Endothelial cell (in vitro differentiated cells): ENCODE results near the gene CBX8. TPM values are rescaled to one million over a fixed set of nuclear protein-coding genes. Genes with fewer than 3 reads are reported as not detected.

Experiments used
- DNase-seq: peaks from one replicate; pipeline ENCODE4 v3.0.0; 2021; ENCODE audit warnings: low spot score
- H3K27ac Mint-ChIP-seq: one replicate; pipeline ENCODE4 v1.8.0; 2021; ENCODE audit warnings: mixed read lengths, inconsistent platforms; ENCODE audit not compliant: unreplicated experiment
- H3K27me3 Mint-ChIP-seq: one replicate; pipeline ENCODE4 v1.8.0; 2021; ENCODE audit warnings: mild to moderate bottlenecking, moderate library complexity, mixed read lengths, inconsistent platforms; ENCODE audit not compliant: unreplicated experiment
- H3K36me3 Mint-ChIP-seq: one replicate; pipeline ENCODE4 v1.8.0; 2021; ENCODE audit warnings: mild to moderate bottlenecking, low read depth, mixed read lengths, inconsistent platforms; ENCODE audit not compliant: unreplicated experiment
- H3K4me1 Mint-ChIP-seq: one replicate; pipeline ENCODE4 v1.8.0; 2021; ENCODE audit warnings: mild to moderate bottlenecking, mixed read lengths, inconsistent platforms; ENCODE audit not compliant: unreplicated experiment
- H3K4me3 Mint-ChIP-seq: one replicate; pipeline ENCODE4 v1.8.0; 2021; ENCODE audit warnings: mild to moderate bottlenecking, mixed read lengths, inconsistent platforms; ENCODE audit not compliant: unreplicated experiment
- H3K9me3 Mint-ChIP-seq: one replicate; pipeline ENCODE4 v1.8.0; 2021; ENCODE audit warnings: mixed read lengths, inconsistent platforms; ENCODE audit not compliant: unreplicated experiment
- total RNA-seq: library from RNA; stranded (reverse); fragmentation: NEBNext Ultra II Directional; extraction: Animal tissue kit (Norgen Biotek cat#: 25700); gene quantifications from one replicate; pipeline ENCODE4 v1.2.1, GENCODE V29; 2021; ENCODE audit not compliant: unreplicated experiment
- TF ChIP-seq, protein P1 (sequence below): fragments of 200-600 bp; sonication (generic); IDR thresholded peaks from one replicate; pipeline ENCODE4 v1.5.0; 2021; ENCODE audit warnings: antibody characterized with exemption; ENCODE audit not compliant: unreplicated experiment

Gene CBX8
- total RNA-seq, 1 donor from 2014 or later, result 3.3 TPM

- no peak for DNase-seq
- Mint-ChIP-seq H3K36me3 (no peaks in the 10 kb centered on the region), H3K27ac (no peak overlapping the region), H3K4me1 (peaks cover 6% of the 10 kb centered on the region), H3K9me3 (no peaks in the 10 kb centered on the region), H3K4me3 (no peak overlapping the region), H3K27me3 (peaks cover 13% of the 10 kb centered on the region)
- TF ChIP-seq, protein P1, sequence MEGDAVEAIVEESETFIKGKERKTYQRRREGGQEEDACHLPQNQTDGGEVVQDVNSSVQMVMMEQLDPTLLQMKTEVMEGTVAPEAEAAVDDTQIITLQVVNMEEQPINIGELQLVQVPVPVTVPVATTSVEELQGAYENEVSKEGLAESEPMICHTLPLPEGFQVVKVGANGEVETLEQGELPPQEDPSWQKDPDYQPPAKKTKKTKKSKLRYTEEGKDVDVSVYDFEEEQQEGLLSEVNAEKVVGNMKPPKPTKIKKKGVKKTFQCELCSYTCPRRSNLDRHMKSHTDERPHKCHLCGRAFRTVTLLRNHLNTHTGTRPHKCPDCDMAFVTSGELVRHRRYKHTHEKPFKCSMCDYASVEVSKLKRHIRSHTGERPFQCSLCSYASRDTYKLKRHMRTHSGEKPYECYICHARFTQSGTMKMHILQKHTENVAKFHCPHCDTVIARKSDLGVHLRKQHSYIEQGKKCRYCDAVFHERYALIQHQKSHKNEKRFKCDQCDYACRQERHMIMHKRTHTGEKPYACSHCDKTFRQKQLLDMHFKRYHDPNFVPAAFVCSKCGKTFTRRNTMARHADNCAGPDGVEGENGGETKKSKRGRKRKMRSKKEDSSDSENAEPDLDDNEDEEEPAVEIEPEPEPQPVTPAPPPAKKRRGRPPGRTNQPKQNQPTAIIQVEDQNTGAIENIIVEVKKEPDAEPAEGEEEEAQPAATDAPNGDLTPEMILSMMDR, result no peak
These were observed 48.4 kb downstream of the CBX8 start for GRCh38 chr17:79748295-79749099.

DNA sequence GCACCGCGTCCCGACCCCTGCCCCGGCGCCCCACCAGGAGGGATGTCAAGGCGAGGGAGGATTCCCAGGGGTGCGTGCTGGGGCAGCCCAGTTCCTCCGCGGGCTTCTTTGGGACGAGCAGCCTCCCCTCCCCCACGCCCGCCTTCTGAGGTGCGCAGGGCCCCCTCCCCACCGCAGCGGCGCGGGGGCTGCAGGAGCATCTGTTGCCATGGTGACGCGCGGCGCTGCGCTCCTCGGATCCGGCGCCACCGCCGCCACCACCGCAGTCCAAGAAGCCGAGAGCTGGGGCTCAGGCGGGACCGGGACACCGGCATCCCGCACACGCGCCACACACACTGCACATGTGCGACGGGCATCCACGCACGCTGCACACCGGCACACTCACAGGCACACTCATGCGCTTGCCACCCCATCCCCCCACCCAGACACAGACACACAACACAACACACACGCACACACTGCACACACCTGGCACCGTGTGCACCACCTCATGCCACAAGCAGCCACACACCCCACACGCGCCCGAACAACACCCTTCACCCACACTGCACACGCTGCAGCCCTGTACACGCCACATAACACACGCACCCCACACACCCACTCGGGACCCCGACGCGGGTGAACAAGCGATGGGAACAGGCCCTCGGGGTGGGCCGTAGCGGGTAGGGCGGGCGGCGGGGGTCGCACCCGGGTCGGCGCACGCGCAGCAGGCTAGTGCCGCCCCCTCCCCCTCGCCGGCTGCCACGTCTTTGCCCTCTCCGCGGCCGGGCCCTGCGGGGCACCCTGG is 49.2 kb downstream of the CBX8 start:
- Mint-ChIP-seq H3K27me3 (peaks cover 16% of the 10 kb centered on the region), H3K4me3 (peak overlapping the region; percentile 56), H3K9me3 (no peaks in the 10 kb centered on the region), H3K27ac (no peak overlapping the region), H3K4me1 (peaks cover 6% of the 10 kb centered on the region), H3K36me3 (no peaks in the 10 kb centered on the region)
- DNase-seq, result no peak
- TF ChIP-seq, protein P1, result no peak

DNA sequence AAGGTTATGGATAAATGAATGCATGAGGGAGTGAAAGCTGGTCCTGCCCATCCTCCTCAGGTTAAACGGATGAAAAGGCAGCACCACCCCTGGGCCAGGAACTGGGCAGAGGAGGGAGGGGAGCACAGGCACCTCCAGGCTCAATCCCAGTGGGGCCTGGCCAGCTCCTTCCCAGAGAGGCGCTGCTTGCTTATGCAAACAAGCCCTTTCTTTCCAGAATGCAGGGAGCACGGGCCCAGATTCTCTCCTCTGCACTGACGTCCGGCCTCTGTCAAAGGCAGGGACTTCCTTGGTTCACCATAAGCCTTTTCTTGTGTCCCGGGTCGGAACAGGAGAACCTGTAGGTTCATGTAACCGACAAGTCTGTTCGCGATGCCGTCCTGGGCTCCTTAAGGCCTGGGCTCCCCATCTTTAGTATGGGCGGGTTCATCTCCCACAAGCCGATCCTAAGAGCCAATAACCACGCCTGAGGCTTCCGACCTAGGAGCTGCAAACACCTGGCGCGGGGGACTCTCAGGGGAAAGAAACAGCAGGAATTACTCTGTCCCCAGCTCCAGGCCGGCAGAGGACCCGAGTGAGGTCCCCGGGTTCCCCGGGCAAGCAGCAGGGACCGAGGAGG is 49.9 kb downstream of the CBX8 start:
- peaks cover 16% of the 10 kb centered on the region for H3K27me3 Mint-ChIP-seq

GRCh38 chr17:79745641-79746105 is 51.2 kb downstream of the CBX8 start:
- Mint-ChIP-seq H3K27me3 (peaks cover 16% of the 10 kb centered on the region), H3K36me3 (no peaks in the 10 kb centered on the region), H3K4me1 (peaks cover 6% of the 10 kb centered on the region), H3K9me3 (no peaks in the 10 kb centered on the region), H3K4me3 (no peak overlapping the region), H3K27ac (no peak overlapping the region)
- DNase-seq, result no peak
- TF ChIP-seq, protein P1, result no peak

More for the DNA sequence above, 49.9 kb downstream of the CBX8 start:
- Mint-ChIP-seq H3K27ac (no peak overlapping the region), H3K36me3 (no peaks in the 10 kb centered on the region), H3K4me3 (peak overlapping the region; percentile 25), H3K9me3 (no peaks in the 10 kb centered on the region), H3K4me1 (peaks cover 6% of the 10 kb centered on the region)
- TF ChIP-seq, protein P1, result no peak
- DNase-seq, result no peak
